ENCODE measurements around the gene TNNT3. TPM values are rescaled to one million over a fixed set of nuclear protein-coding genes. Genes with fewer than 3 reads are reported as not detected.
A peak's percentile ranks its signal among the peaks of the same experiment; 100 is the strongest.
"Not testable (repeated sequence)": the region's sequence is repeated elsewhere in the genome, so short reads cannot be mapped to it uniquely, and the experiment has no call there.

The TNNT3 gene
- total RNA-seq, 1 donor, result not detected

GRCh38 chr11:1872267-1872985, 47.1 kb upstream of the TNNT3 start:
- DNase-seq (ENCODE audit: insufficient read length, low spot score, missing footprints), result peak; percentile 74
- H4K20me1 ChIP-seq (ENCODE audit: insufficient read depth, low read length), result no peaks in the 10 kb centered on the region
- peaks cover 36% of the 10 kb centered on the region for H3K27me3 ChIP-seq (ENCODE audit: insufficient read depth, low read length)
- H3K9me3 ChIP-seq (ENCODE audit: low read depth, low read length), result no peaks in the 10 kb centered on the region
- H2AFZ ChIP-seq (ENCODE audit: low read length), result no peak overlapping the region
- H3K4me3 ChIP-seq (ENCODE audit: insufficient read depth, low read length), result peak overlapping the region; percentile 63
- no peaks in the 10 kb centered on the region for H3K79me2 ChIP-seq (ENCODE audit: insufficient read depth, low read length)
- no peaks in the 10 kb centered on the region for H3K36me3 ChIP-seq (ENCODE audit: insufficient read depth, low read length)
- peak overlapping the region; percentile 67 for H3K4me2 ChIP-seq (ENCODE audit: insufficient read depth, low read length)
- H3K27ac ChIP-seq (ENCODE audit: low read depth, low read length), result no peak overlapping the region
- no peak for TF ChIP-seq CTCF (IDR thresholded peaks at IDR 0.05; ENCODE audit: extremely low read depth, low read depth, low read length)
- peaks cover 28% of the 10 kb centered on the region for H3K4me1 ChIP-seq (ENCODE audit: insufficient read depth, low read length)

- H2AFZ ChIP-seq (ENCODE audit: low read length), result no peak overlapping the region
- peak overlapping the region; percentile 63 for H3K4me3 ChIP-seq (ENCODE audit: insufficient read depth, low read length)
Measured at GRCh38 chr11:1873048-1873812, 46.3 kb upstream of the TNNT3 start.

GRCh38 chr11:1873813-1874150, 45.7 kb upstream of the TNNT3 start:
- H4K20me1 ChIP-seq (ENCODE audit: insufficient read depth, low read length); H3K79me2 ChIP-seq (ENCODE audit: insufficient read depth, low read length); H3K27ac ChIP-seq (ENCODE audit: low read depth, low read length); H3K4me2 ChIP-seq (ENCODE audit: insufficient read depth, low read length); H3K4me3 ChIP-seq (ENCODE audit: insufficient read depth, low read length); H3K9me3 ChIP-seq (ENCODE audit: low read depth, low read length); DNase-seq (ENCODE audit: insufficient read length, low spot score, missing footprints); H2AFZ ChIP-seq (ENCODE audit: low read length); H3K36me3 ChIP-seq (ENCODE audit: insufficient read depth, low read length): not testable (repeated sequence)
- H3K4me1 ChIP-seq (ENCODE audit: insufficient read depth, low read length), result peaks cover 21% of the 10 kb centered on the region
- peaks cover 28% of the 10 kb centered on the region for H3K27me3 ChIP-seq (ENCODE audit: insufficient read depth, low read length)

More at GRCh38 chr11:1873048-1873812, 46.3 kb upstream of the TNNT3 start:
- Histone ChIP-seq H3K4me2 (ENCODE audit: insufficient read depth, low read length) (peak overlapping the region; percentile 67), H3K79me2 (ENCODE audit: insufficient read depth, low read length) (no peaks in the 10 kb centered on the region), H3K36me3 (ENCODE audit: insufficient read depth, low read length) (no peaks in the 10 kb centered on the region), H4K20me1 (ENCODE audit: insufficient read depth, low read length) (no peaks in the 10 kb centered on the region), H3K4me1 (ENCODE audit: insufficient read depth, low read length) (peaks cover 25% of the 10 kb centered on the region), H3K27me3 (ENCODE audit: insufficient read depth, low read length) (peaks cover 32% of the 10 kb centered on the region), H3K27ac (ENCODE audit: low read depth, low read length) (no peak overlapping the region), H3K9me3 (ENCODE audit: low read depth, low read length) (no peaks in the 10 kb centered on the region)
- DNase-seq (ENCODE audit: insufficient read length, low spot score, missing footprints), result peak; percentile 96
- no peak for TF ChIP-seq CTCF (IDR thresholded peaks at IDR 0.05; ENCODE audit: extremely low read depth, low read depth, low read length)

DNA sequence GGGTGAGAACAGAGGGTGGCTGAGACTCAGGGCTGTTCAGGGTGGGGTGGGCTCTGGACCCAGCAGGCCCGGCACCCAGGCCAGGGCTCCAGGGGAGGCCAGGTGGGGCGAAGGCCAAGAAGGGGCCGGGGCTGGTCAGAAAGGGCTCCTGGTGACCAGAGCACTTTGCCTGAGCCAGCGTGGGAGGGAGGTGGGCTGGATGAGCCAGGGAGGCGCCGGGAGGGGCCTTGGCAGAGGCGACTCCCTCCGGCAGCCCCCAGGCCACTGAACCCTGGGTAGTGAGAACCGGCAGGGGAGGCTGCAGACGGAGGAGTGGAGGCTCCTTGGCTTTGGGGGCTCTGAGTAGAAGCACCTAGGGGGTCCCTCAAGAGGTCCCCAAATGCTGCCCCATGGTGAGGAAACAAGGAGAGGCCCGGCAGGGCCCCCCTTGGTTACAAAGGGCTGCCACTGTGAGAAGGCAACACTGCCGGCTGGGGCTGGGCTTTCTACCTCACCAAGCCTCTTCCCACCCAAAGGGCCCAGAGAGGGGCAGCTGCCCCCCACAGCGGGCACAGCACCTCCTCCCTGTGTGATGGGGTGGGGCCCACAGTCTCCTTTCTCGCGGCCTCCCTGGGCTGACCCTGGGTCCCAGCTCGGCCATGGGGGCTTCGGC, 44.9 kb upstream of the TNNT3 start:
- H3K79me2 ChIP-seq (ENCODE audit: insufficient read depth, low read length); H4K20me1 ChIP-seq (ENCODE audit: insufficient read depth, low read length); H3K9me3 ChIP-seq (ENCODE audit: low read depth, low read length); H3K27ac ChIP-seq (ENCODE audit: low read depth, low read length); H3K4me3 ChIP-seq (ENCODE audit: insufficient read depth, low read length); H2AFZ ChIP-seq (ENCODE audit: low read length); H3K36me3 ChIP-seq (ENCODE audit: insufficient read depth, low read length); H3K4me2 ChIP-seq (ENCODE audit: insufficient read depth, low read length): not testable (repeated sequence)
- H3K27me3 ChIP-seq (ENCODE audit: insufficient read depth, low read length), result peaks cover 21% of the 10 kb centered on the region
- DNase-seq (ENCODE audit: insufficient read length, low spot score, missing footprints), result peak; percentile 73
- peaks cover 13% of the 10 kb centered on the region for H3K4me1 ChIP-seq (ENCODE audit: insufficient read depth, low read length)
